ENCODE data around the gene TLE5. TPM values are rescaled to one million over a fixed set of nuclear protein-coding genes. Genes with fewer than 3 reads are reported as not detected.
A peak's percentile ranks its signal among the peaks of the same experiment; 100 is the strongest.

TLE5 gene
- total and polyA plus RNA-seq, 10 of the 15 experiments (the other 5 are each of a cell fraction or from before 2014, with no cell fraction given), result 2.5 to 373 (median 154) TPM

DNA sequence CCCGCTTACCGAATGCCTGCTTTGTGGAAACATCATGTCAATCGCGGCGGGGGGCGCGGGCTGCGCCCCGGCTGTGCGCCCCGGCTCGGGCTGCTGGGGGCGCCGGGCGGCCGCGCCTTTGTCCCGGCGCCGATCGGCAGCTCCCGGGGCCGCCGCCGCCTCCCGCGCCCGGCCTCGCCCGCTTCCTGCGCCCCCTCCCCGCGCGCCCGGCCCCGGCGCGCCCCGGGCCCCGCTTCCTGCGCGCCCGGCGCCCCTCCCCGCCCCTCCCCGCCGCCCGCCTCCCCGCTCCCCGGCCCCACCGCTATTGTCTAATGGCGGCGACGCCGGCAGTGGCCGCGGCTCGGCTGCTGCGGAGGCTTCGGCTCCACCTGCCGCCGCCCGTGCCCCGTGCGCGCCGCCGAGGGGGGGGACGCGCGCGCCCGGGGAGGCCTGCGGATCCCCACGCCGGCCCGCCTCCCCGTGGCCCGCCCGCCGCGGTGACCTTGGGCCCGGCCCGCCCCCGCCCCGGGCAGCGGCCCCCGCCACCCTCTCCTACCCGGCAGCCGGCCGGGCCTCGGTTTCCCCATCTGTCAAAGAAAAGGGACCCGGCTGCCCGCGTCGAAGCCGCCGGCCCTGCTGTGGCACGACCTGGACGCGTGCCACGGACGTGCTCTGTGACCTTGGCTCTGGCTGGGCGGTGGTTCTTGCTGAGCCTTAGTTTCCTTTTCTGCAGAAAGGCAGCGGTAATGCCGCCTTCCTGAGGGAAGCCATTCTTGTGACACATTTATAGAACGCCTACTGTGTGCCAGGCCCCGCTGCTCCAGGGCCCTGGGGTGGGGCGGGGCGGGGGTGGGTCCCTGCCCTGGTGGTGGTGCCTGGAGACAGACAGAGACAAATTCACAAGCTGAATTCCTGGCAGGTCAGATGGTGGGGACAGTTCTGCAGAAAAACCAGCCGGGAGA, at the start of gene TLE5 (continued):
- peak; percentile 78 for TF ChIP-seq POLR2A (IDR thresholded peaks at IDR 0.05; ENCODE audit: low read depth, low read length)
- no peak for TF ChIP-seq STAT1 (conservative IDR thresholded peaks at IDR 0.05)
- no peak for TF ChIP-seq BRCA1 (IDR thresholded peaks at IDR 0.05; ENCODE audit: low read depth, low read length)
- TF ChIP-seq, protein P1, sequence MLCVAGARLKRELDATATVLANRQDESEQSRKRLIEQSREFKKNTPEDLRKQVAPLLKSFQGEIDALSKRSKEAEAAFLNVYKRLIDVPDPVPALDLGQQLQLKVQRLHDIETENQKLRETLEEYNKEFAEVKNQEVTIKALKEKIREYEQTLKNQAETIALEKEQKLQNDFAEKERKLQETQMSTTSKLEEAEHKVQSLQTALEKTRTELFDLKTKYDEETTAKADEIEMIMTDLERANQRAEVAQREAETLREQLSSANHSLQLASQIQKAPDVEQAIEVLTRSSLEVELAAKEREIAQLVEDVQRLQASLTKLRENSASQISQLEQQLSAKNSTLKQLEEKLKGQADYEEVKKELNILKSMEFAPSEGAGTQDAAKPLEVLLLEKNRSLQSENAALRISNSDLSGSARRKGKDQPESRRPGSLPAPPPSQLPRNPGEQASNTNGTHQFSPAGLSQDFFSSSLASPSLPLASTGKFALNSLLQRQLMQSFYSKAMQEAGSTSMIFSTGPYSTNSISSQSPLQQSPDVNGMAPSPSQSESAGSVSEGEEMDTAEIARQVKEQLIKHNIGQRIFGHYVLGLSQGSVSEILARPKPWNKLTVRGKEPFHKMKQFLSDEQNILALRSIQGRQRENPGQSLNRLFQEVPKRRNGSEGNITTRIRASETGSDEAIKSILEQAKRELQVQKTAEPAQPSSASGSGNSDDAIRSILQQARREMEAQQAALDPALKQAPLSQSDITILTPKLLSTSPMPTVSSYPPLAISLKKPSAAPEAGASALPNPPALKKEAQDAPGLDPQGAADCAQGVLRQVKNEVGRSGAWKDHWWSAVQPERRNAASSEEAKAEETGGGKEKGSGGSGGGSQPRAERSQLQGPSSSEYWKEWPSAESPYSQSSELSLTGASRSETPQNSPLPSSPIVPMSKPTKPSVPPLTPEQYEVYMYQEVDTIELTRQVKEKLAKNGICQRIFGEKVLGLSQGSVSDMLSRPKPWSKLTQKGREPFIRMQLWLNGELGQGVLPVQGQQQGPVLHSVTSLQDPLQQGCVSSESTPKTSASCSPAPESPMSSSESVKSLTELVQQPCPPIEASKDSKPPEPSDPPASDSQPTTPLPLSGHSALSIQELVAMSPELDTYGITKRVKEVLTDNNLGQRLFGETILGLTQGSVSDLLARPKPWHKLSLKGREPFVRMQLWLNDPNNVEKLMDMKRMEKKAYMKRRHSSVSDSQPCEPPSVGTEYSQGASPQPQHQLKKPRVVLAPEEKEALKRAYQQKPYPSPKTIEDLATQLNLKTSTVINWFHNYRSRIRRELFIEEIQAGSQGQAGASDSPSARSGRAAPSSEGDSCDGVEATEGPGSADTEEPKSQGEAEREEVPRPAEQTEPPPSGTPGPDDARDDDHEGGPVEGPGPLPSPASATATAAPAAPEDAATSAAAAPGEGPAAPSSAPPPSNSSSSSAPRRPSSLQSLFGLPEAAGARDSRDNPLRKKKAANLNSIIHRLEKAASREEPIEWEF (IDR thresholded peaks at IDR 0.05; ENCODE audit: insufficient replicate concordance, low read depth, low read length), result no peak
- TF ChIP-seq FOXK2 (IDR thresholded peaks at IDR 0.05), result no peak
- no peak for TF ChIP-seq SIX5 (IDR thresholded peaks at IDR 0.05; ENCODE audit: low read depth, low read length, severe bottlenecking)
- TF ChIP-seq EZH2 (IDR thresholded peaks at IDR 0.05; ENCODE audit: borderline replicate concordance, control insufficient read depth, low read depth, low read length), result no peak
- no peak for TF ChIP-seq YBX1 (IDR thresholded peaks at IDR 0.05)
- TF ChIP-seq SMC3 (IDR thresholded peaks at IDR 0.05; ENCODE audit: borderline replicate concordance, low read length), result no peak
- no peak for TF ChIP-seq ZNF622 (IDR thresholded peaks at IDR 0.05)
- TF ChIP-seq NFYA (IDR thresholded peaks at IDR 0.05; ENCODE audit: borderline replicate concordance, low read depth, low read length), result no peak
- TF ChIP-seq NFYB (IDR thresholded peaks at IDR 0.05; ENCODE audit: insufficient read depth, low read depth, low read length), result no peak
- TF ChIP-seq, protein P2, sequence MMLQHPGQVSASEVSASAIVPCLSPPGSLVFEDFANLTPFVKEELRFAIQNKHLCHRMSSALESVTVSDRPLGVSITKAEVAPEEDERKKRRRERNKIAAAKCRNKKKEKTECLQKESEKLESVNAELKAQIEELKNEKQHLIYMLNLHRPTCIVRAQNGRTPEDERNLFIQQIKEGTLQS (IDR thresholded peaks at IDR 0.05; ENCODE audit: borderline replicate concordance, extremely low read depth, low read depth, low read length), result no peak
- peak; percentile 69 for TF ChIP-seq NR2F1 (conservative IDR thresholded peaks at IDR 0.05)
- TF ChIP-seq, protein P3, sequence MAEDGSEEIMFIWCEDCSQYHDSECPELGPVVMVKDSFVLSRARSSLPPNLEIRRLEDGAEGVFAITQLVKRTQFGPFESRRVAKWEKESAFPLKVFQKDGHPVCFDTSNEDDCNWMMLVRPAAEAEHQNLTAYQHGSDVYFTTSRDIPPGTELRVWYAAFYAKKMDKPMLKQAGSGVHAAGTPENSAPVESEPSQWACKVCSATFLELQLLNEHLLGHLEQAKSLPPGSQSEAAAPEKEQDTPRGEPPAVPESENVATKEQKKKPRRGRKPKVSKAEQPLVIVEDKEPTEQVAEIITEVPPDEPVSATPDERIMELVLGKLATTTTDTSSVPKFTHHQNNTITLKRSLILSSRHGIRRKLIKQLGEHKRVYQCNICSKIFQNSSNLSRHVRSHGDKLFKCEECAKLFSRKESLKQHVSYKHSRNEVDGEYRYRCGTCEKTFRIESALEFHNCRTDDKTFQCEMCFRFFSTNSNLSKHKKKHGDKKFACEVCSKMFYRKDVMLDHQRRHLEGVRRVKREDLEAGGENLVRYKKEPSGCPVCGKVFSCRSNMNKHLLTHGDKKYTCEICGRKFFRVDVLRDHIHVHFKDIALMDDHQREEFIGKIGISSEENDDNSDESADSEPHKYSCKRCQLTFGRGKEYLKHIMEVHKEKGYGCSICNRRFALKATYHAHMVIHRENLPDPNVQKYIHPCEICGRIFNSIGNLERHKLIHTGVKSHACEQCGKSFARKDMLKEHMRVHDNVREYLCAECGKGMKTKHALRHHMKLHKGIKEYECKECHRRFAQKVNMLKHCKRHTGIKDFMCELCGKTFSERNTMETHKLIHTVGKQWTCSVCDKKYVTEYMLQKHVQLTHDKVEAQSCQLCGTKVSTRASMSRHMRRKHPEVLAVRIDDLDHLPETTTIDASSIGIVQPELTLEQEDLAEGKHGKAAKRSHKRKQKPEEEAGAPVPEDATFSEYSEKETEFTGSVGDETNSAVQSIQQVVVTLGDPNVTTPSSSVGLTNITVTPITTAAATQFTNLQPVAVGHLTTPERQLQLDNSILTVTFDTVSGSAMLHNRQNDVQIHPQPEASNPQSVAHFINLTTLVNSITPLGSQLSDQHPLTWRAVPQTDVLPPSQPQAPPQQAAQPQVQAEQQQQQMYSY (CRISPR knock-in tag; IDR thresholded peaks at IDR 0.05), result no peak
- TF ChIP-seq, protein P4, sequence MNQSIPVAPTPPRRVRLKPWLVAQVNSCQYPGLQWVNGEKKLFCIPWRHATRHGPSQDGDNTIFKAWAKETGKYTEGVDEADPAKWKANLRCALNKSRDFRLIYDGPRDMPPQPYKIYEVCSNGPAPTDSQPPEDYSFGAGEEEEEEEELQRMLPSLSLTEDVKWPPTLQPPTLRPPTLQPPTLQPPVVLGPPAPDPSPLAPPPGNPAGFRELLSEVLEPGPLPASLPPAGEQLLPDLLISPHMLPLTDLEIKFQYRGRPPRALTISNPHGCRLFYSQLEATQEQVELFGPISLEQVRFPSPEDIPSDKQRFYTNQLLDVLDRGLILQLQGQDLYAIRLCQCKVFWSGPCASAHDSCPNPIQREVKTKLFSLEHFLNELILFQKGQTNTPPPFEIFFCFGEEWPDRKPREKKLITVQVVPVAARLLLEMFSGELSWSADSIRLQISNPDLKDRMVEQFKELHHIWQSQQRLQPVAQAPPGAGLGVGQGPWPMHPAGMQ (IDR thresholded peaks at IDR 0.05; ENCODE audit: borderline replicate concordance), result no peak

All from GM12878 (cell line).